ENCODE results near the gene ADIRF.

GRCh38 chr10:86960863-86961434, 7.3 kb upstream of the ADIRF start:
- TF ChIP-seq MAZ (CRISPR knock-in tag; conservative IDR thresholded peaks at IDR 0.05 in 1 of 2, IDR thresholded peaks at IDR 0.05 in 1 of 2) (no peak), TBL1XR1 (IDR thresholded peaks at IDR 0.05; ENCODE audit: low read length in 2 of 2) (no peak), NR2C2 (CRISPR knock-in tag; IDR thresholded peaks at IDR 0.05) (no peak), NR2C2 (tag; IDR thresholded peaks at IDR 0.05) (no peak), EP300 (IDR thresholded peaks at IDR 0.05; ENCODE audit: low read length) (no peak), REST (IDR thresholded peaks at IDR 0.05; ENCODE audit: borderline replicate concordance) (no peak), REST (CRISPR knock-in tag; IDR thresholded peaks at IDR 0.05; ENCODE audit: low read depth) (no peak), EHMT2 (IDR thresholded peaks at IDR 0.05) (no peak), MAX (CRISPR knock-in tag; IDR thresholded peaks at IDR 0.05) (no peak), KAT8 (IDR thresholded peaks at IDR 0.05; ENCODE audit: low read depth) (no peak), YY1 (IDR thresholded peaks at IDR 0.05; ENCODE audit: borderline replicate concordance in 1 of 3, control insufficient read depth in 1 of 3, extremely low read depth in 1 of 3, insufficient read depth in 3 of 3, insufficient read length in 1 of 3, insufficient replicate concordance in 2 of 3, low read depth in 1 of 3, low read length in 2 of 3) (no peak), RBM22 (IDR thresholded peaks at IDR 0.05; ENCODE audit: low read depth, low read length, poor library complexity, severe bottlenecking) (no peak), GTF2B (IDR thresholded peaks at IDR 0.05; ENCODE audit: extremely low read depth, insufficient read length) (no peak)

Data from K562 (cell line).